ENCODE measurements around the gene ESR1. TPM values are rescaled to one million over a fixed set of nuclear protein-coding genes. Genes with fewer than 3 reads are reported as not detected.
"Not testable (repeated sequence)": the region's sequence is repeated elsewhere in the genome, so short reads cannot be mapped to it uniquely, and the experiment has no call there.

The ESR1 gene
- total RNA-seq, 1 donor from 2014 or later, result not detected

DNA sequence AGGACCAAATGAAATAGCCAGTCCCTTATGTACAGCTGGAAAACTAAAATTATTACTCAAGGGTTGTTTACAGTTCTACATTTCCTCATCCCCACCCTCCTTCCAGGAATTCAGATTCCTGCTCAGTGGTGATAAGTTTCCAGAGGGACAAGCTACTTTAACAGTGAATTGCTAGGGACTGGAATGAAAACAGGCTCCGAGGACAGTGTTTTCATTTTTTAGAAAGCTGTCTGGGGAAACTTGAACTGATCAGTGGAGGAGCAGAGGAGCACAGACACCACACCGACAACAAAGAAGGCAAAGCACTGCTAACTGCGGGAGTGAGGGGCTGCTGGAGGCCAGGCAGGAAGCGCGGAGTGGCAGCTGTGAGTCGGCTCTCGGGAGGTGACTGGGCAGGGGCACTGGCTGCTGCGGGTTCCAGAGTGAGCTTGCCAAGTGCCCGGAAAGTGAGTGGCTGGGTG lies 322.2 kb downstream of the ESR1 start:
- Mint-ChIP-seq H3K9me3 (no peaks in the 10 kb centered on the region), H3K36me3 (peaks cover 30% of the 10 kb centered on the region), H3K4me3 (no peak overlapping the region), H3K27ac (peak overlapping the region; percentile 26), H3K4me1 (peaks cover 8% of the 10 kb centered on the region), H3K27me3 (ENCODE audit: low read depth) (no peaks in the 10 kb centered on the region)
- TF ChIP-seq, protein P1, sequence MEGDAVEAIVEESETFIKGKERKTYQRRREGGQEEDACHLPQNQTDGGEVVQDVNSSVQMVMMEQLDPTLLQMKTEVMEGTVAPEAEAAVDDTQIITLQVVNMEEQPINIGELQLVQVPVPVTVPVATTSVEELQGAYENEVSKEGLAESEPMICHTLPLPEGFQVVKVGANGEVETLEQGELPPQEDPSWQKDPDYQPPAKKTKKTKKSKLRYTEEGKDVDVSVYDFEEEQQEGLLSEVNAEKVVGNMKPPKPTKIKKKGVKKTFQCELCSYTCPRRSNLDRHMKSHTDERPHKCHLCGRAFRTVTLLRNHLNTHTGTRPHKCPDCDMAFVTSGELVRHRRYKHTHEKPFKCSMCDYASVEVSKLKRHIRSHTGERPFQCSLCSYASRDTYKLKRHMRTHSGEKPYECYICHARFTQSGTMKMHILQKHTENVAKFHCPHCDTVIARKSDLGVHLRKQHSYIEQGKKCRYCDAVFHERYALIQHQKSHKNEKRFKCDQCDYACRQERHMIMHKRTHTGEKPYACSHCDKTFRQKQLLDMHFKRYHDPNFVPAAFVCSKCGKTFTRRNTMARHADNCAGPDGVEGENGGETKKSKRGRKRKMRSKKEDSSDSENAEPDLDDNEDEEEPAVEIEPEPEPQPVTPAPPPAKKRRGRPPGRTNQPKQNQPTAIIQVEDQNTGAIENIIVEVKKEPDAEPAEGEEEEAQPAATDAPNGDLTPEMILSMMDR (IDR thresholded peaks at IDR 0.05; ENCODE audit: unreplicated experiment), result no peak
- no peak for DNase-seq (ENCODE audit: low spot score in 2 of 2, unreplicated experiment in 2 of 2)

DNA sequence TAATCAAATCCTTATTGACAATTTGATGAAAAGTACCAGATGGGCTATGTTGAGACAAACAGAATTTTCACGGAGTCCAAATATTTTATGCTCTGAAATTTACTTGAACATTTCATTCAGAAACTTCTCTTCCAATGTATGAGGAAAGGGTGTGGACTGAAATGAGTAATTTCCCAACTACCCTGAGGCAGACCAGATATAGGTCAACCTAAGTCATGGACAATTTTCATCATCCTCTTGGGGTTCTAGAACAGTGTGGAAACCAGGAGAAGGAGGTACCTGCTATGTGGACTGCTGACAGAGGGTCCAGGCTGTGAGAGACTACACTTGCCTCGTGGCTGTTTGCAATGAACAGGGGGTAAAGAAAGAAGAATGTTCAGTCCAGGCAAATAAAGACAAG lies 323.0 kb downstream of the ESR1 start:
- Mint-ChIP-seq H3K27me3 (ENCODE audit: low read depth) (no peaks in the 10 kb centered on the region), H3K27ac (no peak overlapping the region), H3K9me3 (no peaks in the 10 kb centered on the region), H3K4me3 (no peak overlapping the region), H3K4me1 (peaks cover 8% of the 10 kb centered on the region), H3K36me3 (peaks cover 35% of the 10 kb centered on the region)
- TF ChIP-seq, protein P1 (IDR thresholded peaks at IDR 0.05; ENCODE audit: unreplicated experiment), result no peak
- DNase-seq (ENCODE audit: low spot score in 2 of 2, unreplicated experiment in 2 of 2), result no peak

DNA sequence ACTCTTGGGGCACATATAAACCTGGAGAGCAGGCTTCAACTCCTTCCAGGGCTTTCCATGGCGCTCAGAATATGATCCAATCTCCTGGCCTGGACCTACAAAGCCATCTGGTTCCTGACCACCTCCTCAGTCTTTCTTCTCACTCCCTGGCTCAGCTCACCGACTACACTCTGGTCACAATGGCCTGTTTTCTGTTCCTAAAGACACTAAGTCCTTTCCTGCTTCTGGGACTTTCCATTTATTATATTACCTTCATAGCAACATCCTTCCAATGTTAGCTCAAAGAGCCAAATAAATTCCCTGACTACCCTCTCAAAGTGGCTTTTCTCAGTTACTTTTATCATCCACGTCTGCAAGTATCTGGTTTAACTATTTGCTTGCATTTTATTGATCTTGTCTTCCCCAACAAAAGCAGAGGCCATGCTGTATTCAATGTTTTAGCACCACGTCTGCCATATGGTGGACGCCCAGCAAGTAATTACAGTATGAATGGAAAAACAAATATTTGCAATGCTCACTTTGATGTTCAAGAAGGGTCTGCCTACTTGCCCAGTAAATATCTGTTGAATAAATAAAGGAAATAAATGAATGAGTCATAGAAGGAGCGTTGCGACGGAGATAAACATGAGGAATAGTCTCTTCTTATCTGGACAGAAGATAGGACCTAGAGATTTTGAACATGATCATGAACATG lies 328.4 kb downstream of the ESR1 start:
- Mint-ChIP-seq H3K4me1 (no peaks in the 10 kb centered on the region), H3K27me3 (ENCODE audit: low read depth) (no peaks in the 10 kb centered on the region), H3K4me3 (no peak overlapping the region), H3K9me3 (no peaks in the 10 kb centered on the region), H3K36me3 (peaks cover 42% of the 10 kb centered on the region), H3K27ac (no peak overlapping the region)
- TF ChIP-seq, protein P1 (IDR thresholded peaks at IDR 0.05; ENCODE audit: unreplicated experiment), result no peak
- no peak for DNase-seq (ENCODE audit: low spot score in 2 of 2, unreplicated experiment in 2 of 2)

- no peak overlapping the region for H3K4me3 Mint-ChIP-seq
- H3K9me3 Mint-ChIP-seq, result no peaks in the 10 kb centered on the region
- TF ChIP-seq, protein P1 (IDR thresholded peaks at IDR 0.05; ENCODE audit: unreplicated experiment), result no peak
- peaks cover 42% of the 10 kb centered on the region for H3K36me3 Mint-ChIP-seq
- H3K27me3 Mint-ChIP-seq (ENCODE audit: low read depth), result no peaks in the 10 kb centered on the region
- no peaks in the 10 kb centered on the region for H3K4me1 Mint-ChIP-seq
- DNase-seq (ENCODE audit: low spot score in 2 of 2, unreplicated experiment in 2 of 2), result no peak
- H3K27ac Mint-ChIP-seq, result no peak overlapping the region
Observed at GRCh38 chr6:152136449-152136825, 329.0 kb downstream of the ESR1 start.

- H3K9me3 Mint-ChIP-seq; H3K27ac Mint-ChIP-seq; H3K27me3 Mint-ChIP-seq (ENCODE audit: low read depth); H3K4me3 Mint-ChIP-seq; H3K4me1 Mint-ChIP-seq; DNase-seq (ENCODE audit: low spot score in 2 of 2, unreplicated experiment in 2 of 2): not testable (repeated sequence)
- peaks cover 35% of the 10 kb centered on the region for H3K36me3 Mint-ChIP-seq
Observed at GRCh38 chr6:152138344-152138743, 330.9 kb downstream of the ESR1 start.

DNA sequence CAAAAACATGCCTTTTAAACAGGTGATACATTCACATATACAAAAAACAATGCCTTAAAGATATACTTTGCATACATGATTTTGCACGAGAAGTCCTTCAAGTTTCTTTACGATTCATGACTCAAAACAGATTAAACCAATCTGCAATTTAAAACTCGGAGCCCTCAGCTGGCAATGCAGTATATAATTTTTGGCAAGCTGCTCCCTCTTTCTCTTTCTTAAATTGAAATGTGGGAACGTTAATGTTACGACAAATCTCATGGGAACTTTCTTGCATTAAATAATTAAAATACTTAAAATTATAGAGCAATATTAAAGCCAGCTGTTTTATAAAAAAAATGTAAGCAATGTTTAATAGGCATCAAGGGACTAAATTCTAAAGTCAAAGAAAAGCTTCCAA lies 334.6 kb downstream of the ESR1 start:
- Mint-ChIP-seq H3K9me3 (no peaks in the 10 kb centered on the region), H3K4me3 (no peak overlapping the region), H3K27ac (no peak overlapping the region), H3K36me3 (peaks cover 25% of the 10 kb centered on the region), H3K27me3 (ENCODE audit: low read depth) (no peaks in the 10 kb centered on the region), H3K4me1 (peaks cover 8% of the 10 kb centered on the region)
- TF ChIP-seq, protein P1 (IDR thresholded peaks at IDR 0.05; ENCODE audit: unreplicated experiment), result no peak
- DNase-seq (ENCODE audit: low spot score in 2 of 2, unreplicated experiment in 2 of 2), result no peak
